Hematopoietic multipotent progenitor cell treated with erythropoietin and hydrocortisone succinate and interleukin-3 and kit ligand, for 4 days (in vitro differentiated cells): ENCODE measurements around the gene AMOT.

Source experiments
- DNase-seq: peaks from one replicate; pipeline ENCODE4 v3.0.0-alpha.2; 2015

AMOT gene

DNA sequence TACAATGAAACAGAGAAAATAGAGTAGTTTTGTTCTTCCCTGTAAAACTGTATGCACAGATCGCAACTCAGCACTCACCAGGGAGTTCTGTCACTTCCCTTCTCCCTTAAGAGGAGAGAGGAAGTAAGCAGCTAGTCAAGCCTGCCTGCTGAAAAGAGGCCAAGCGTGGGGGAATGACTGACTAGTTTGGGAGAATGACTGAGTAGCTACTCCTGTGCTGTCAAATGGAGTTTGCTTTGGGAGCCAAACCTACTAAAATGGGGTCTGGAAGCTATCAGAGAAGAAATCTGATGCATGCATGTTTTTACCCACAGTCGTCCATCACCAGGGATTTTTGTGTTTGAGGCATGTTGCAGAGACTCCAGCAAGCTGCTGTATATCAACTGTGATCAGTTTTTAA, 106.3 kb downstream of the AMOT start:
- peak; percentile 20 for DNase-seq

DNA sequence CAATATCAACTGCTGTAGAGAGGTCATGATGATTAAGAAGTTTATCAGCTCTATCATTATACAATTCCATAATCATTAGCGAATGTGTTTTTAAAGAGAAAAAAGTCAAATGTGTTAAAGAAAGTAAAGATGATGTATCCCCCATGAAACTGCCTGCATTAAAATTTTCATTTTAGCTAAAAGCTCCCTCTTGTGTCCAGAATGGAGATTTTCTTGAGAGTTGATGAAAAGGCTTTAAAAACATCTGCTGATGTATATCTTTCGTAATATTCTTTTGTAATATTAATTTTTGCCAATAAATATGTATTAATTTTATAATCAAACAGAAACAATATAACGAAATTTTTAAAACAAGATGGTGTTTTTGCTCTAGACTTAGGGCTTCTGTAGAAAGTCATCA, 108.8 kb downstream of the AMOT start:
- peak; percentile 20 for DNase-seq
